Cardiac muscle cell (in vitro differentiated cells and primary cell): Measurements from ENCODE around the gene REV1. TPM values are rescaled to one million over a fixed set of nuclear protein-coding genes. Genes with fewer than 3 reads are reported as not detected.
A peak's percentile ranks its signal among the peaks of the same experiment; 100 is the strongest.
"Not testable (repeated sequence)": the region's sequence is repeated elsewhere in the genome, so short reads cannot be mapped to it uniquely, and the experiment has no call there.

Experiments
- DNase-seq, 2 donors: peaks; one replicate each; pipeline versions ENCODE4 v3.0.0 to v3.0.0-alpha.2; 2010 to 2017; ENCODE audit warnings: low read depth in 1 of 2, low spot score in 1 of 2
- H3K27ac ChIP-seq: fragments of 200-600 bp; sonication (generic); 2 replicates; pipeline ENCODE4 v1.5.1; 2016
- H3K27me3 ChIP-seq: fragments of 200-600 bp; sonication (generic); 2 replicates; pipeline ENCODE4 v1.6.0; 2016; ENCODE audit warnings: control low read depth
- H3K36me3 ChIP-seq: fragments of 200-600 bp; sonication (generic); 2 replicates; pipeline ENCODE4 v1.5.1; 2016; ENCODE audit warnings: control low read depth
- H3K4me1 ChIP-seq: fragments of 200-600 bp; sonication (generic); 2 replicates; pipeline ENCODE4 v1.8.1; 2017; ENCODE audit warnings: low read depth, mild to moderate bottlenecking, mixed run types
- H3K4me3 ChIP-seq: fragments of 200-600 bp; sonication (generic); 2 replicates; pipeline ENCODE4 v1.5.1; 2016; ENCODE audit warnings: mild to moderate bottlenecking
- H3K9me3 ChIP-seq: fragments of 200-600 bp; sonication (generic); 2 replicates; pipeline ENCODE4 v1.5.1; 2017; ENCODE audit warnings: low read depth, mild to moderate bottlenecking, control low read depth
- polyA plus RNA-seq: library from polyadenylated mRNA; unstranded; fragments of >200 nt; fragmentation: Nextera tagmentation; extraction: Ambion mirVana; gene quantifications from 2 replicates; pipeline ENCODE4 v1.2.1, GENCODE V29; 2016
- total RNA-seq: library from RNA; depleted of rRNA; stranded (reverse); fragments of >200 nt; gene quantifications from 2 replicates; pipeline ENCODE4 v1.2.3, GENCODE V29; 2016
- TF ChIP-seq, protein P1 (sequence below): IDR thresholded peaks from 2 replicates; pipeline ENCODE4 v1.5.1; 2012; ENCODE audit warnings: low read depth, mild to moderate bottlenecking, low read length

REV1 gene
- total and polyA plus RNA-seq, 2 experiments from 2014 or later = 26.9 to 33.9 TPM

DNA sequence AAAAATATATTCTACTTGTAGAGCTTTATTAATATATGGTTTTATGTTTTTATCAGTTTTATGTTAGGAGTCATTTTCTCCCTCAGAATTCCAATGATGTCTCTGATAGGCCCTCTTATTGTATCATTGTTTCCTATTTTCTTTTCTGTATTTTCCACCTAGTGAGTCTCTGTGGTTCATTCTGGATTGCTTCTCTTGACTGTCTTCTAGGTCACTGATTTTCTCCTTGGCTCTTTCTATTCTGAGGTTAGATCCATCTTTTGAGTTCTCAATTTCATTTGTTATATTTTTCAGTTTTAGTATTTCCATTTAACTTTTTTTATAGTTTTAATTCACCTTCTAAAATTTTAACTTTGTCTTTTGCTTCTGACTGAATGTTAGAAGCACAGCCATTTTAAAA, 115.1 kb downstream of the REV1 start:
- DNase-seq = no peak
- Histone ChIP-seq H3K27ac (no peak overlapping the region), H3K4me3 (no peak overlapping the region), H3K27me3 (no peaks in the 10 kb centered on the region), H3K36me3 (peaks cover 68% of the 10 kb centered on the region), H3K4me1 (no peaks in the 10 kb centered on the region), H3K9me3 (no peaks in the 10 kb centered on the region)
- TF ChIP-seq, protein P1, sequence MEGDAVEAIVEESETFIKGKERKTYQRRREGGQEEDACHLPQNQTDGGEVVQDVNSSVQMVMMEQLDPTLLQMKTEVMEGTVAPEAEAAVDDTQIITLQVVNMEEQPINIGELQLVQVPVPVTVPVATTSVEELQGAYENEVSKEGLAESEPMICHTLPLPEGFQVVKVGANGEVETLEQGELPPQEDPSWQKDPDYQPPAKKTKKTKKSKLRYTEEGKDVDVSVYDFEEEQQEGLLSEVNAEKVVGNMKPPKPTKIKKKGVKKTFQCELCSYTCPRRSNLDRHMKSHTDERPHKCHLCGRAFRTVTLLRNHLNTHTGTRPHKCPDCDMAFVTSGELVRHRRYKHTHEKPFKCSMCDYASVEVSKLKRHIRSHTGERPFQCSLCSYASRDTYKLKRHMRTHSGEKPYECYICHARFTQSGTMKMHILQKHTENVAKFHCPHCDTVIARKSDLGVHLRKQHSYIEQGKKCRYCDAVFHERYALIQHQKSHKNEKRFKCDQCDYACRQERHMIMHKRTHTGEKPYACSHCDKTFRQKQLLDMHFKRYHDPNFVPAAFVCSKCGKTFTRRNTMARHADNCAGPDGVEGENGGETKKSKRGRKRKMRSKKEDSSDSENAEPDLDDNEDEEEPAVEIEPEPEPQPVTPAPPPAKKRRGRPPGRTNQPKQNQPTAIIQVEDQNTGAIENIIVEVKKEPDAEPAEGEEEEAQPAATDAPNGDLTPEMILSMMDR = no peak

DNA sequence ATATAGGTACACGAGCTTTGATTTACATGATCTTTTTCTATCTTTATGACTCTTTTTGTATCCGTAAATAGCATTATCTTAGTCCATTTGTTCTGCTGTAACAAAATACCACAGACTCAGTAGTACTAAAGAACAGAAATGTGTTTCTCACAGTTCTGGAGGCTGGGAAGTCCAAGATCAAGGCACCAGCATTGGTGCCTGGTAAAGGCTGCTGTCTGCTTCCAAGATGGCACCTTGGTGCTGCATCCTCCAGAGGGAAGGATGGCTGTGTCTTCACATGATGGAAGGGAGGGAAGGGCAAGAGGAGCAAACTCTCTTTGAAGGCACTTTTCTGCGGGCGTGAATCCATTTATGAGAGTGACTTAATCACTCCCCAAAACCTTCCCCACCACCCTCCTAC, 116.7 kb downstream of the REV1 start:
- H3K27ac ChIP-seq = no peak overlapping the region
- H3K27me3 ChIP-seq = no peaks in the 10 kb centered on the region
- DNase-seq = no peak
- H3K36me3 ChIP-seq = peaks cover 64% of the 10 kb centered on the region
- H3K4me3 ChIP-seq = no peak overlapping the region
- H3K4me1 ChIP-seq = no peaks in the 10 kb centered on the region
- H3K9me3 ChIP-seq = no peaks in the 10 kb centered on the region
- TF ChIP-seq, protein P1 = no peak

DNA sequence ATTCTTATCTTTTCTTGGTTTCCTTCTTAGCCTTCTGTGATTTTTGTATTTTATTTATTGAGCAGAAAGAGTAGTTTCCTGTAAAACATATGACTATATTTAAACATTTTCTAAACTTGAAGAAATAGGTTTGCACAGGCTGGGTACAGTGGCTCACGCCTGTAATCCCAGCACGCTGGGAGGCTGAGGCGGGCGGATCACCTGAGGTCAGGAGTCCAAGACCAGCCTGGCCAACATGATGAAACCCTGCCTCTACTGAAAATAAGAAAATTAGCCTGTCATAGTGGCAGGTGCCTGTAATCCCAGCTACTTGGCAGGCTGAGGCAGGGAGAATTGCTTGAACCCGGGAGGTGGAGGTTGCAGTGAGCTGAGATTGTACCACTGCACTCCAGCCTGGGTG, 121.0 kb downstream of the REV1 start:
- H3K4me1 ChIP-seq = not testable (repeated sequence)
- peaks cover 72% of the 10 kb centered on the region for H3K36me3 ChIP-seq

DNA sequence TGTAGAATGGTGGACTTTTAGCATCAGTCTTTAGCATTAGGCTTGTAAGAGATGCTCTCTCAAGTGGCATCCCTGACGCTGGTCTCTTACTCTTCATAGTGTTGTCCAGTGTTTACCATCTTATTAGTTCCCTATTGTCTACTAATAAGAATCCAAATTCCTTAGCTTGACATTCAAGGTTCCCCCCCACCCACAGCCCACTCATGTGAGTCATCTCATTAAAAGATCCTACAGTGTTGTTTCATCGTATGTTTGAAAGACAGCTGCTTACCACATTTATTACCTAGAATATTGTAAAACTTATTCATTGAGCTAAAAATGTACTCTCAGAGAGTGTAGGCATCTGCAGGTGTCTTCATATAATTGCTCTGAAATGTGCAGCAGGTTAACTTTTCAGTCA, 124.2 kb downstream of the REV1 start:
- H3K4me3 ChIP-seq = no peak overlapping the region
- DNase-seq = no peak
- no peaks in the 10 kb centered on the region for H3K27me3 ChIP-seq
- no peaks in the 10 kb centered on the region for H3K9me3 ChIP-seq
- no peaks in the 10 kb centered on the region for H3K4me1 ChIP-seq
- no peak overlapping the region for H3K27ac ChIP-seq
- peaks cover 73% of the 10 kb centered on the region for H3K36me3 ChIP-seq
- TF ChIP-seq, protein P1 = no peak

More for the DNA sequence above, 121.0 kb downstream of the REV1 start:
- DNase-seq, H3K4me3 ChIP-seq, H3K9me3 ChIP-seq, H3K27ac ChIP-seq, H3K27me3 ChIP-seq: not testable (repeated sequence)

DNA sequence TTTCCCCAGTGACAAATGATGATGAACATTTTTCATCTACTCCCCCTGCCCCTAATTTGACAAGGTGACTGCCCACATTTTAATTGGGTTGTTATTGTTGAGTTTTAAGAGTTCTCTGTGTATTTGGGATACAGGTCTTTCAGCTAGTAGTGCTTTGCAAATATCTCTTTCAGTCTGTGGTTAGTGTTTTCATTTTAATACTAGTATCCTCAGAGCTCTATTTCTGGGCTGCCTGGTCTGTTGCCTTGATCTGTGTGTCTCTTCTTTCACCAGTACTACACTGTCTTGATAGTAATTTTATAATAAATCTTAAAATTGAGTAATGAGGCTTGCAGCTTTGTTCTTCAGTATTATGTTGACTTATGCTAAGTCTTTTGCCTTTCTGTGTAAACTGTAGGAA, 133.0 kb downstream of the REV1 start:
- TF ChIP-seq, protein P1 = no peak
- H3K4me1 ChIP-seq = no peaks in the 10 kb centered on the region
- peaks cover 10% of the 10 kb centered on the region for H3K36me3 ChIP-seq
- no peak for DNase-seq
- H3K9me3 ChIP-seq = no peaks in the 10 kb centered on the region
- no peak overlapping the region for H3K27ac ChIP-seq
- H3K4me3 ChIP-seq = no peak overlapping the region
- H3K27me3 ChIP-seq = no peaks in the 10 kb centered on the region

DNA sequence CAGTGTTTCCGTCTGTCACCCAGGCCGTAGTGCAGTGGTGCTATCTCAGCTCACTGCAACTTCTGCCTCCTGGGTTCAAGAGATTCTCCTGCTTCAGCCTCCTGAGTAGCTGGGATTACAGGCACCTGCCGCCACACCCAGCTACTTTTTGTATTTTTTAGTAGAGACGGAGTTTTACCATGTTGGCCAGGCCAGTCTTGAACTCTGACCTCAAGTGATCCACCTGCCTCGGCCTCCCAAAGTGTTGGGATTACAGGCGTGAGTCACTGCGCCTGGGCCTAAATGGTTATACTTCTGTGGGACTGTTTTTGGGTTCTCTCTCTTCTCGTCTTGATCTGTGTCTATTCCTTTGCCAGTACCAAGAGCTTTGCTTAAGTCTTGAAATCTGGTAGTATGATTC, 135.0 kb downstream of the REV1 start:
- not testable (repeated sequence) for H3K4me3 ChIP-seq, H3K9me3 ChIP-seq, H3K4me1 ChIP-seq, H3K36me3 ChIP-seq, H3K27me3 ChIP-seq, H3K27ac ChIP-seq, DNase-seq

DNA sequence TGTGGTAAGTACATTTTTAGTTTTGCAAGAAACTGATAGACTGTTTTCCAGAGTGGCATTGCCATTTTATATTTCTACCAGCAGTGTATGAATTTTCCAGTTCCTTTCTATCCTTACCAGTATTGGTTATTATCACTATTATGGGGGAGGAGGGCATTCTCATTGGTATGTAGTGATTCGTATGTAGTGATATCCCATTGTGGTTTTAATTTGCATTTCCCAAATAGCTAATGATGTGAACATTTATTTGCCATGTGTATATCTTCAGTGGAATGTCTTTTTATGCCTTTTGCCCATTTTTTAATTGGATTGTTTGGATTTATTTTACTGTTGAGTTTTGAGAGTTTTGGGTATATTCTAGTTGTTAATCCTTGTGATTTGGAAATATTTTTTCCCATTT, 135.7 kb downstream of the REV1 start:
- TF ChIP-seq, protein P1 = no peak
- H3K27ac ChIP-seq = no peak overlapping the region
- H3K36me3 ChIP-seq = no peaks in the 10 kb centered on the region
- peak in 1 of 2 donors; percentile 21 for DNase-seq
- no peaks in the 10 kb centered on the region for H3K9me3 ChIP-seq
- H3K4me1 ChIP-seq = no peaks in the 10 kb centered on the region
- no peak overlapping the region for H3K4me3 ChIP-seq
- no peaks in the 10 kb centered on the region for H3K27me3 ChIP-seq
